Trophoblast cell (in vitro differentiated cells and primary cell): ENCODE measurements around the gene PDE6D.

ENCODE experiments used
- DNase-seq, 2 donors: peaks; one replicate each; pipeline ENCODE4 v3.0.0-alpha.2; 2016
- H2AFZ ChIP-seq: 2 replicates; pipeline ENCODE4 v1.6.1; 2013; ENCODE audit warnings: low read length, moderate library complexity, mild to moderate bottlenecking; ENCODE audit not compliant: insufficient read depth, poor library complexity
- H2AK5ac ChIP-seq: 2 replicates; pipeline ENCODE4 v1.6.1; 2013; ENCODE audit warnings: mild to moderate bottlenecking, low read length
- H2BK120ac ChIP-seq: 2 replicates; pipeline ENCODE4 v1.6.1; 2013; ENCODE audit warnings: low read length, mild to moderate bottlenecking, moderate library complexity; ENCODE audit not compliant: insufficient read depth, poor library complexity
- H2BK12ac ChIP-seq: 2 replicates; pipeline ENCODE4 v1.6.1; 2013; ENCODE audit warnings: mild to moderate bottlenecking, low read length, moderate library complexity
- H2BK5ac ChIP-seq: 2 replicates; pipeline ENCODE4 v1.6.1; 2013; ENCODE audit warnings: low read length, low read depth, moderate library complexity, mild to moderate bottlenecking; ENCODE audit not compliant: poor library complexity
- H3K14ac ChIP-seq: 2 replicates; pipeline ENCODE4 v1.6.1; 2013; ENCODE audit warnings: mild to moderate bottlenecking, low read length
- H3K18ac ChIP-seq: 2 replicates; pipeline ENCODE4 v1.6.1; 2013; ENCODE audit warnings: mild to moderate bottlenecking, low read length
- H3K23ac ChIP-seq: 2 replicates; pipeline ENCODE4 v1.6.1; 2013; ENCODE audit warnings: low read length
- H3K27ac ChIP-seq: 2 replicates; pipeline ENCODE4 v1.5.1; 2013; ENCODE audit warnings: low read depth, mild to moderate bottlenecking, inconsistent platforms, low read length, moderate library complexity
- H3K27me3 ChIP-seq: 2 replicates; pipeline ENCODE4 v1.6.1; 2013; ENCODE audit warnings: inconsistent platforms, mild to moderate bottlenecking, low read length, moderate library complexity; ENCODE audit not compliant: insufficient read depth
- H3K36me3 ChIP-seq, 2 experiments: 1 replicate in 1 of 2; 2 replicates in 1 of 2; pipeline ENCODE4 v1.6.1; 2013; ENCODE audit warnings: low read length in 2 of 2, mild to moderate bottlenecking in 2 of 2, moderate library complexity in 1 of 2; ENCODE audit not compliant: insufficient read depth in 2 of 2, control insufficient read depth in 1 of 2
- H3K4ac ChIP-seq: 2 replicates; pipeline ENCODE4 v1.6.1; 2013; ENCODE audit warnings: low read depth, mild to moderate bottlenecking, low read length, moderate library complexity
- H3K4me1 ChIP-seq, 2 experiments: 1 replicate in 1 of 2; 2 replicates in 1 of 2; pipeline ENCODE4 v1.6.1; 2013; ENCODE audit warnings: low read length in 2 of 2, mild to moderate bottlenecking in 2 of 2, moderate library complexity in 1 of 2; ENCODE audit not compliant: insufficient read depth in 2 of 2, control insufficient read depth in 1 of 2
- H3K4me2 ChIP-seq: 2 replicates; pipeline ENCODE4 v1.6.1; 2013; ENCODE audit warnings: inconsistent platforms, mild to moderate bottlenecking, low read length, moderate library complexity
- H3K4me3 ChIP-seq: 2 replicates; pipeline ENCODE4 v1.5.1; 2013; ENCODE audit warnings: mild to moderate bottlenecking, low read depth, low read length, inconsistent platforms
- H3K79me1 ChIP-seq: one replicate; pipeline ENCODE4 v1.6.1; 2013; ENCODE audit warnings: low read length
- H3K79me2 ChIP-seq: 2 replicates; pipeline ENCODE4 v1.6.1; 2013; ENCODE audit warnings: low read length, mild to moderate bottlenecking; ENCODE audit not compliant: control insufficient read depth, insufficient read depth, poor library complexity
- H3K9ac ChIP-seq: 2 replicates; pipeline ENCODE4 v1.6.1; 2013; ENCODE audit warnings: mild to moderate bottlenecking, low read length
- H3K9me3 ChIP-seq: 2 replicates; pipeline ENCODE4 v1.6.1; 2013; ENCODE audit warnings: low read depth, mild to moderate bottlenecking, control low read depth, inconsistent platforms, low read length; ENCODE audit not compliant: insufficient read depth
- H4K12ac ChIP-seq: 2 replicates; pipeline ENCODE4 v1.6.1; 2013; ENCODE audit warnings: low read depth, mild to moderate bottlenecking, low read length, moderate library complexity
- H4K8ac ChIP-seq: 2 replicates; pipeline ENCODE4 v1.6.1; 2013; ENCODE audit warnings: low read depth, mild to moderate bottlenecking, low read length, moderate library complexity
- H4K91ac ChIP-seq: one replicate; pipeline ENCODE4 v1.6.1; 2013; ENCODE audit warnings: low read depth, mild to moderate bottlenecking, low read length, moderate library complexity
- WGBS: extraction: QIAGEN DNeasy Blood & Tissue Kit; methylation state at CpG from one replicate; pipeline ENCODE4 v1.1.7; 2013; ENCODE audit warnings: missing lambda C conversion rate; ENCODE audit not compliant: insufficient read length, insufficient coverage; ENCODE audit errors: extremely low coverage; 5-methylcytosine and 5-hydroxymethylcytosine counted together

The PDE6D gene

GRCh38 chr2:231726276-231726675 is 54.8 kb downstream of the PDE6D start:
- H3K9me3 ChIP-seq = no peaks in the 10 kb centered on the region
- H3K4me3 ChIP-seq = no peak overlapping the region
- no peak overlapping the region for H4K91ac ChIP-seq
- no peak overlapping the region for H3K9ac ChIP-seq
- H3K79me1 ChIP-seq = no peaks in the 10 kb centered on the region
- H3K4ac ChIP-seq = no peak overlapping the region
- H3K4me1 ChIP-seq = no peaks in the 10 kb centered on the region
- H3K23ac ChIP-seq = peak overlapping the region; percentile 53
- no peaks in the 10 kb centered on the region for H3K79me2 ChIP-seq
- no peak overlapping the region for H4K8ac ChIP-seq
- no CpG with 5 or more reads among the region's 8 CpGs for WGBS
- no peaks in the 10 kb centered on the region for H3K27me3 ChIP-seq
- no peak overlapping the region for H3K14ac ChIP-seq
- peaks cover 0 to 1% of the 10 kb centered on the region in 2 experiments for H3K36me3 ChIP-seq
- no peak overlapping the region for H4K12ac ChIP-seq
- no peak overlapping the region for H3K18ac ChIP-seq
- no peak overlapping the region for H2AFZ ChIP-seq
- H2AK5ac ChIP-seq = no peak overlapping the region
- no peak for DNase-seq
- H2BK5ac ChIP-seq = no peak overlapping the region
- H3K27ac ChIP-seq = no peak overlapping the region
- H3K4me2 ChIP-seq = no peak overlapping the region
- H2BK120ac ChIP-seq = no peak overlapping the region
- no peak overlapping the region for H2BK12ac ChIP-seq

- Histone ChIP-seq H3K27ac (no peak overlapping the region), H2BK120ac (no peak overlapping the region), H3K4me2 (no peak overlapping the region), H2BK5ac (no peak overlapping the region), H3K79me2 (no peaks in the 10 kb centered on the region), H3K23ac (no peak overlapping the region), H3K79me1 (no peaks in the 10 kb centered on the region), H3K4ac (no peak overlapping the region), H3K4me1 (no peaks in the 10 kb centered on the region), H4K91ac (no peak overlapping the region), H3K4me3 (no peak overlapping the region), H3K9me3 (no peaks in the 10 kb centered on the region), H3K18ac (no peak overlapping the region), H3K14ac (no peak overlapping the region), H2AFZ (no peak overlapping the region), H3K27me3 (no peaks in the 10 kb centered on the region), H4K12ac (no peak overlapping the region), H3K36me3 (peaks cover 0 to 1% of the 10 kb centered on the region in 2 experiments), H4K8ac (no peak overlapping the region), H3K9ac (no peak overlapping the region), H2AK5ac (no peak overlapping the region), H2BK12ac (no peak overlapping the region)
- no CpG with 5 or more reads among the region's 10 CpGs for WGBS
- DNase-seq = no peak
Observed at GRCh38 chr2:231725476-231725875, 55.6 kb downstream of the PDE6D start.

- H3K79me1 ChIP-seq = no peaks in the 10 kb centered on the region
- H3K18ac ChIP-seq = no peak overlapping the region
- H2AK5ac ChIP-seq = no peak overlapping the region
- no peak overlapping the region for H4K91ac ChIP-seq
- H2BK5ac ChIP-seq = no peak overlapping the region
- H3K36me3 ChIP-seq = no peaks in the 10 kb centered on the region
- no peaks in the 10 kb centered on the region for H3K79me2 ChIP-seq
- peaks cover 3% of the 10 kb centered on the region in 2 experiments for H3K4me1 ChIP-seq
- H4K8ac ChIP-seq = no peak overlapping the region
- H3K4ac ChIP-seq = no peak overlapping the region
- no peak overlapping the region for H2AFZ ChIP-seq
- H3K9me3 ChIP-seq = no peaks in the 10 kb centered on the region
- H3K4me2 ChIP-seq = no peak overlapping the region
- DNase-seq = no peak
- H2BK120ac ChIP-seq = no peak overlapping the region
- H4K12ac ChIP-seq = no peak overlapping the region
- no peak overlapping the region for H3K4me3 ChIP-seq
- no peak overlapping the region for H3K9ac ChIP-seq
- no peaks in the 10 kb centered on the region for H3K27me3 ChIP-seq
- no CpG with 5 or more reads among the region's 8 CpGs for WGBS
- H2BK12ac ChIP-seq = no peak overlapping the region
- H3K27ac ChIP-seq = no peak overlapping the region
- no peak overlapping the region for H3K23ac ChIP-seq
- no peak overlapping the region for H3K14ac ChIP-seq
Observed at GRCh38 chr2:231722721-231723307, 58.3 kb downstream of the PDE6D start.

- no peaks in the 10 kb centered on the region for H3K36me3 ChIP-seq
- H2AFZ ChIP-seq = no peak overlapping the region
- no peaks in the 10 kb centered on the region for H3K79me2 ChIP-seq
- DNase-seq = no peak
- no peak overlapping the region for H3K27ac ChIP-seq
- no peak overlapping the region for H3K23ac ChIP-seq
- peaks cover 9 to 14% of the 10 kb centered on the region in 2 experiments for H3K4me1 ChIP-seq
- no peak overlapping the region for H2BK12ac ChIP-seq
- H4K8ac ChIP-seq = no peak overlapping the region
- no peak overlapping the region for H3K14ac ChIP-seq
- no CpG with 5 or more reads among the region's 8 CpGs for WGBS
- no peak overlapping the region for H4K12ac ChIP-seq
- no peak overlapping the region for H2BK5ac ChIP-seq
- H2BK120ac ChIP-seq = no peak overlapping the region
- H3K79me1 ChIP-seq = peaks cover 2% of the 10 kb centered on the region
- H3K4me2 ChIP-seq = no peak overlapping the region
- no peaks in the 10 kb centered on the region for H3K27me3 ChIP-seq
- H3K4me3 ChIP-seq = no peak overlapping the region
- no peak overlapping the region for H3K9ac ChIP-seq
- H2AK5ac ChIP-seq = no peak overlapping the region
- H3K9me3 ChIP-seq = no peaks in the 10 kb centered on the region
- no peak overlapping the region for H3K18ac ChIP-seq
- H4K91ac ChIP-seq = no peak overlapping the region
- H3K4ac ChIP-seq = no peak overlapping the region
Observed at GRCh38 chr2:231720987-231721966, 59.8 kb downstream of the PDE6D start.
